ENCODE results near the gene BTN2A1.
A peak's percentile ranks its signal among the peaks of the same experiment; 100 is the strongest.
"Not testable (repeated sequence)": the region's sequence is repeated elsewhere in the genome, so short reads cannot be mapped to it uniquely, and the experiment has no call there.

BTN2A1 gene

DNA sequence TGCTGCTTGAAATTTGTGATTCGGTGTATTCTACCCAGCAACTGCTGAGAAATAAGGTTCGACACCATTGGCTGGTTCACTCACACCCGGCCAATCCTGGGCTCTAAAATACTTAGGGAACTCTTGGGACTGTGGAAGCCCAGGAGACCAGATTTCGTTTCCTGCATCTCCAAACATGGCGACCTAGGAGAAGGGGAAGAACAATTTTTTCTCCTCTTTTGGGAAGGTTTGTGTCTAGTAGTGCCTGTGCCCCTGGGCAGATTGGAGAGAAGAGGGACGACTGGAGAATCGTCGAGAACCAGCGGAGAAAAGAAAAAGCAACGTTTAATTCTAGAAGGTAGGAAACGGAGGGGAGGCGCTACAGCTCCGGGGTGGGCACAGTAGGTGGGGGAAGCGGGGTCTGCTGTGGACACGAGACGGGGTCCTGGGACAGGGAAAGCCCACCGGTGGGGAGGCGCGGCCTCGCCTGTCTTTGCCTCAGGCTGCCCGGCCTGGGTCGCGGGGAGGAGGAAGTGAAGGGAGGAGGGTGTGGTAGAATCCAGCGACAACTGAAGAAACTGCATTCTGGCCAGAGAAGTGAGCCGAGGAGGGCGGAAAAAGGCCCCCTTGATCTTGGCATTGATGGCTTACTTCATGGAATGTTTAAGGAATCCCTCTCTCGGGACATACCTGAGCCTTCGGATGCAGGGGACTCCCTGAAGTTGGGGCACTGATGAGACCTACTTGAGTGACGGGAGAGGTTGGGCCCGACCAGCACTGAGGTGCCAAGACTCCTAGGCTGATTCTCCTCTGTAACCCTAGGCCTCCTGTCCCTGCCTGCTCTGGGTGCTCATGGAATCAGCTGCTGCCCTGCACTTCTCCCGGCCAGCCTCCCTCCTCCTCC is at the start of gene BTN2A1:
BTN2A1 (plus strand) TSS at position 150 of the 883 bp plus-strand sequence; CDS start at position 832, 682 bp downstream.
- peak; percentile 93 for DNase-seq

DNA sequence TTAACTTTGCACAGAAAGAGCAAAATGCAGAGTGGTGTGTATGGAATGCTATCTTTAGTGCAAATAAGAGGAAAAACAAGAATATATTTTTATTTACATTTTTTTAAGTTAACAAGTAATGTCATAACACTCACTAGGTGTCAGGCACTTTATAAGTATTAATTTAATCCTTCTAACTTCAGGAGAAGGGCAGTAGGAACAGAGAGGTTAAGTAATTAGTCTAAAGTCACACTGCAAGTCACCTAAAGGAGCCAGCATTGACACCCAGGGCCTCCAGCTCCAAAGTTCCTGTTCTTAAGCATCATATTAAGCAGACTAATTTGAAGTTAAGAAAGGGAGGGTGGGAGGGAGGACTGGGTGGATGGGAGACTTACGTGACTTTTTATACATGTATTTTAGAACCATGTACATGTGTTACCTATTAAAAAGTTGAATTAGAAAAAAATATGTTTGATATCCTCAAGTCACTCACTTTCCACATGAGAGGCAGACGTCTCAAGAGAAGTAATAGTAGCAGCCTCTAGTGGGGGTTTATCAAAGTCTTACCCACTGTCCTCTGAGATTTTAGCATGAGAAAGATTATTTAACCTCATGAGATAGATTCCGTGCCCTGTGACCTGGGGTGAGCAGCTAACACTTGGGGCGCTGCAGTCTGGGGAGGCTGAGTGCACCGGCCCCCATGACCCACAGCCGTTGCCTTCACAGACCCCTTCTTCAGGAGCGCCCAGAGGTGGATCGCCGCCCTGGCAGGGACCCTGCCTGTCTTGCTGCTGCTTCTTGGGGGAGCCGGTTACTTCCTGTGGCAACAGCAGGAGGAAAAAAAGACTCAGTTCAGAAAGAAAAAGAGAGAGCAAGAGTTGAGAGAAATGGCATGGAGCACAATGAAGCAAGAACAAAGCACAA is 48.7 kb upstream of the BTN2A1 start:
- no peak for DNase-seq

DNA sequence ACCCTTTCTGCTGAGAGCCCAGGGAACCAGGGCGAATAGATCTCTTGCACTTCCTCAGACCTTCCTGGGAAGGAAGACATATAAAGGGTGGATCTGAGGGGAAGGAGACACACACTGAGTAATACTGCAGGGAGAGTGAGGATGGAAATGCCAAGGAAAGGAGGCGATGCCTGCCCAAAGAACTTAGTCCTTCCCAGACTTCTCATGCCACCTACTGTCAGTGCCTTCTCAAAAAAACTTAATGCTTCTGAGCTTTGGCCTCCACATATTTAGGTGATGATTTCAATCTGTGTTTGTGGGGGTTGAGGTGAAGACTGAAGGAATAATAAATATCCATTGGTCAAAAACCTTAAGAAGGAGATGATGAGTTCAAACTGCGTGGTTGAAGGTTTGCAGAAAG is 46.0 kb upstream of the BTN2A1 start:
- DNase-seq = no peak

DNA sequence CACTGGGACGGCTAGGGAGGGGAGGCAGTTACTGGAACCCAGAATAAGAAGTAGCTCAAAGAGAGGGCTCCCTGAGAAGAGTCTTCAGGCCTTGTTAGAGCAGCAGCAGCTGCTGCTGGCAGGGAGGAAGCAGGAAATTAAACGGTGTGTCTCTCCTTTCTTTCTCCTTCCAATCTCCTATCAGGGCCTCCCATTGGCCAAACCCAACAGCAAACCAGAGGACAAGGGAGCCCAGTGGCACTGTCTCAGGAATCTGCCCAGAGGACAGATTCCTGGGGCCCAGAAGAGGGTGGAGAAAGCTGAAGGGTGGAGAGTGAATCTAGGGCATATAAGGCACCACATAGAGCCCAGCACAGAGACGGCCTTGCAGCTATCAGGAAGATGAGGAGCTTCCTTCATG is 45.5 kb upstream of the BTN2A1 start:
- DNase-seq = no peak

DNA sequence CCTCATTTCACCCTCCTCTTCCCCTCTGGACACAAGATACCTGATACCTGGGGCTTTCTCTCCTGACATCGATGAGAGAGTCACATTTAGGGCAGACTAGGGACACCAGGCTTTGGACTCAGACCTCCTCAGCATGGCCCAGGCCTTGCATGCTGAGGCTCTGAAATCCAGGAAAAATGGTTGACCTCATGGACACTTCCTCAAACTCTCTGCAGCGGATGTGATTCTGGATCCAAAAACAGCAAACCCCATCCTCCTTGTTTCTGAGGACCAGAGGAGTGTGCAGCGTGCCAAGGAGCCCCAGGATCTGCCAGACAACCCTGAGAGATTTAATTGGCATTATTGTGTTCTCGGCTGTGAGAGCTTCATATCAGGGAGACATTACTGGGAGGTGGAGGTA is 44.8 kb upstream of the BTN2A1 start:
- no peak for DNase-seq

DNA sequence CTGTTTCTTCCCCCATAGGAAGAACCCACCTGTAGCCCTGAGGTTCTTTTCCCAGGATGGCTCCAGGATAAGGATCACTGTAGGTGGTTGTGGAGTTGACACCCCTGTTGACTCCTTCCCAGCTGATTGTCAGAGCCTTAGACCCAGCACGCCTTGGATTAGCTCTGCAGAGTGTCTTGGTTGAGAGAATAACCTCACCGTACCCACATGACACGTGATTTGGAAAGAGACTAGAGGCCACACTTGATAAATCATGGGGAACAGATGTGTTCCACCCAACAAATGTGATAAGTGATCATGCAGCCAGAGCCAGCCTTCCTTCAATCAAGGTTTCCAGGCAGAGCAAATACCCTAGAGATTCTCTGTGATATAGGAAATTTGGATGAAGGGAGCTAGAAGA is 43.5 kb upstream of the BTN2A1 start:
- no peak for DNase-seq

DNA sequence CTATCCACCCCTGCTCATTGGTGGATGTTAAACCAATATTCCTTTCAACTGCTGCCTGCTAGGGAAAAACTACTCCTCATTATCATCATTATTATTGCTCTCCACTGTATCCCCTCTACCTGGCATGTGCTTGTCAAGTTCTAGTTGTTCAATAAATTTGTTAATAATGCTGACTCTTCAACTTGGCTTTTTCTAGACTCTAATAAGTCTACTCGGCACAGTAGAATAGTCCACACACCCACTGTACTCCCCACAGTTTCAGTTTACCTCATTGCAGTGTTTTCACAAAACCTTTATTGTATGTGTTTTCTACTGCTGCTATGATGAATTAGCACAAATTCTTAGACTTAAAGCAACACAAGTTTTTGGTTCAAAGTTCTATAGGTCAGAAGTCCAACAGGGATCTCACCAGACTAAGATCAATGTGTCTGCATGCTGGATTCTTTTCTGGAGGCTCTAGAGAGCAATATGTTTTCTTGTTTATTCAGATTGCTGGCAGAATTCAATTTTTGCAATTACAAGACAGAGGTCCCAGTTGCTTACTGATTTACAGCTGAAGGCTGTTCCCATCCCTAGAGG is 42.6 kb upstream of the BTN2A1 start:
- DNase-seq = no peak

DNA sequence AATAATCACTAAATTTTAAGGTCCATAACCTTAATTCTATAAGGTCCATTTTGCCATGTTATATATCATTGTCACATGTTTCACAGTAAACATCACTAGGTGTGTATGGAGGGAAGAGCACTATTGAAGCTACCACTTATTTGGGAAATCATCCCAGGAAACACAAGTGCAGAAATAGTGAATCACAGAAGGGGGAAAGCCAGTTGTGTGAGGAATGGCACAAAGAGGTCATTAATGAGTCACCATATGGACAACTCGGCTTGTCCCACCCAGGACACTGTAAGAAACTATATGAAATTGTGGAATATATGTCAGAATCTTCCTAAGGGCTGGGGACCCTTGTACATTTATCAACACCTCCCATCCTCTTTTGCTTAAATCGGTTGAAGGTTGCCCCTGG is 42.0 kb upstream of the BTN2A1 start:
- no peak for DNase-seq

DNA sequence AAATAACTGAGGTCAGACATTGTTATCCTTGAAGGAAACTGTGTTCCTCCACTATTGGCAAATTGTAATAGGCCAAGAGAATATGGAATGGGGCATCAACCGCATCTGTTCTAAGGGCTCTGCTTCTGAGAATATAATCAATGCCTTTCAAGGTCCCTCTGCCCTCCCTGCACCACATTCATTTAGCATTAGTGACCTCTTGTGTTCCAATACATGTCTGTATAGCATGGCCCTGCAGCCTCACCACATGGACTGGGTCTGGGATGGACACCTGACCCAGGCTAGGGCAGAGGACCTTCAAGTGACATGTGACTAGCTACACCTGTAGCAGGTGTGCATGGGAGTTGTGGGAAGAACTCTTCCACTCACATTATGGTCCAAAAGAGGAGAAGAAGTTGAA is 41.5 kb upstream of the BTN2A1 start:
- no peak for DNase-seq

DNA sequence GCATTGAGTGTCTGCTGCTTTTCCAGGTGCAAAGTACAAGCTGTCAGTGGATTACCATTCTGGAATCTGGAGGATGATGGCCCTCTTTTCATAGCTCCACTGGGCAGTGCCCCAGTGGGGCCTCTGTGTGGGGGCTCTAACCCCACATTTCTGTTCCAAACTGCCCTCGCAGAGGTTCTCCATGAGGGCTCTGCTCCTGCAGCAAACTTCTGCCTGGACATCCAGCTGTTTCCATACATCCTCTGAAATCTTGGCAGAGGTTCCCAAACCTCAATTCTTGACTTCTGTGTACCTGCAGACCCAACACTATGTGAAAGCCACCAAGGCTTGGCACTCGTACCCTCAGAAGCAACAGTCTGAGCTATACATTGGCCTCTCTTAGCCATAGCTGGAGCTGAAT is 39.7 kb upstream of the BTN2A1 start:
- DNase-seq = not testable (repeated sequence)

DNA sequence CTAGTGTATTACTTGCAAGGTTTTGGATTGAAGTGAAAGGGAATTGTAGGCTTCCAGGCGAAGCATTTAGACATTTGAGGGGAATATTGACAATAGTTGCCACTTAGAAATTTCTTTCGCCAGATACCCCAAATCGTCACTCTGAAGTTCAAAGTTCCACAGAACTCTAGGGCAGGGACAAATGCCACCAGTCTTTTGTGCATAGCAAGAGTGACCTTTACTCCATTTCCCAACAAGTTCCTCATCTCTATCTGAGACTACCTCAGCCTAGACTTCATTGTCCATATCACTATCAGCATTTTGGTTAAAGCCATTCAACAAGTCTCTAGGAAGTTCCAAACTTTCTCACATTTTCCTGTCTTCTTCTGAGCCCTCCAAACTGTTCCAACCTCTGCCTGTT is 39.0 kb upstream of the BTN2A1 start:
- not testable (repeated sequence) for DNase-seq

DNA sequence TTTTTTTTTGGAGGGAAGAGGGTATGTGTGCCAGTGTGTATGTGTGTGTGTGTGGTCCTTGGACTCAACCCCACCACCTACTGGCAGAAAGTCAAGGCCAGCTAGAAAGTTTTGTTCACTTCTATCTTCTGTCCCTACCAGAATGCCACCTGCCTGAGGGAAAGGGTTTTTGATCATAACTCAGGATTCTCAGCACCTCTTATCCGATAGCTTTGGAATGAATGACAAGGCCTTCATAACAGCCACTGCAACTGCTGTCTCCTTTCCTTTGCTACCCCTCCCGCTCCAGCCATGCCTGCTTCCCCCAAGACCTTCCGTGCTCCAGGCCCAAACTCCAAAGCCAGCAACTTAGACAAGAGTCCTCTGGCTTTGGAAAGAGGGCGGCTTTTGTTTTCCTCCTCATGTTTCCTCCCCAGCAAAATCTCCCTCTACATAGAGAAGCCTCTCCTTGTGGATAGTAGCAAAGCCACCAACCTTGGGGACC is 37.0 kb upstream of the BTN2A1 start:
- DNase-seq = peak; percentile 59

DNA sequence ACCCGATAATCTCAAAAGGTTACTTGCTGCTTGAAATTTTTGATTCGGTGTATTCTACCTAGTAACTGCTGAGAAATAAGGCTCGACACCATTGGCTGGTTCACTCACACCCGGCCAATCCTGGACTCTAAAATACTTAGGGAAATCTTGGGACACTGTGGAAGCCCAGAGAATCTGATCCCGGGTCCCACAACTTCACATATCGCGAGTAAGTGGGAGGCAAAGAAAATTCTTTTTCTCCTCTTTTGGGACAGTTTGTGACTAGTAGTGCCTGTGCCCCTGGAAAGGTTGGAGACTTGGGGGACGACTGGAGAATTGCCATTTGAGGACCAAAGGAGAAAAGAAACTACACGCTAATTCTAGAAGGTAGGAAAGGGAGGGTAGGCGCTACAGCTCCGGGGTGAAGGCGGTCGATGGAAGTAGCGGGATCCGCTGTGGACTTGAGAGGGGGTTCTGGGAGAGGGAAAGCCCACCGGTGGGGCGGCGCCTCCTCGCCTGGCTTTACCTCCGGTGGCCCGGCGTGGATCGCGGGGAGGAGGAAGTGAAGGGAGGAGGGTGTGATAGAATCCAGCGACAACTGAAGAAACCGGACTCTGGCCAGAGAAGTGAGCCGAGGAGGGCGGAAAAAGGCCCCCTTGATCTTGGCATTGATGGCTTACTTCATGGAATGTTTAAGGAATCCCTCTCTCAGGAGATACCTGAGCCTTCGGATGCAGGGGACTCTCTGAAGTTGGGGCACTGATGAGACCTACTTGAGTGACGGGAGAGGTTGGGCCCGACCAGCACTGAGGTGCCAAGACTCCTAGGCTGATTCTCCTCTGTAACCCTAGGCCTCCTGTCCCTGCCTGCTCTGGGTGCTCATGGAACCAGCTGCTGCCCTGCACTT is 36.3 kb upstream of the BTN2A1 start:
- DNase-seq = peak; percentile 92

DNA sequence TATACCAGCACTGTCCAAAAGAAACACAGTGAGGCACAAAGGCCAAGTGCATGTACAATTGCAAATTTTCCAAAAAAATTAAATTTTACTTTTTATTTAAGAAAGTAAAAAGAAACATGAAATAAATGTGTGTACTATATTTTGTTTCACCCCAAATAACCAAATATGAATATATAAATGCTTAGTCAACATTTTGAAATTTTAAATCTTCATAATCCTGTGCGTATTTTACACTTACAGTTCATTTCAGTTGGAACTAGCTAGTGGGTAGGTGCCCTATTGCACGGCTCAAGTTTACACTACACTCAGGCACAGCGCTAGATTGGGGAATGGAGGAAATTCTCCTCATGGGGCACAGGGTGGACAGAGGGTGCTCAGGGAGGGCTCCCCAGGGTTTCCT is 35.4 kb upstream of the BTN2A1 start:
- DNase-seq = no peak

DNA sequence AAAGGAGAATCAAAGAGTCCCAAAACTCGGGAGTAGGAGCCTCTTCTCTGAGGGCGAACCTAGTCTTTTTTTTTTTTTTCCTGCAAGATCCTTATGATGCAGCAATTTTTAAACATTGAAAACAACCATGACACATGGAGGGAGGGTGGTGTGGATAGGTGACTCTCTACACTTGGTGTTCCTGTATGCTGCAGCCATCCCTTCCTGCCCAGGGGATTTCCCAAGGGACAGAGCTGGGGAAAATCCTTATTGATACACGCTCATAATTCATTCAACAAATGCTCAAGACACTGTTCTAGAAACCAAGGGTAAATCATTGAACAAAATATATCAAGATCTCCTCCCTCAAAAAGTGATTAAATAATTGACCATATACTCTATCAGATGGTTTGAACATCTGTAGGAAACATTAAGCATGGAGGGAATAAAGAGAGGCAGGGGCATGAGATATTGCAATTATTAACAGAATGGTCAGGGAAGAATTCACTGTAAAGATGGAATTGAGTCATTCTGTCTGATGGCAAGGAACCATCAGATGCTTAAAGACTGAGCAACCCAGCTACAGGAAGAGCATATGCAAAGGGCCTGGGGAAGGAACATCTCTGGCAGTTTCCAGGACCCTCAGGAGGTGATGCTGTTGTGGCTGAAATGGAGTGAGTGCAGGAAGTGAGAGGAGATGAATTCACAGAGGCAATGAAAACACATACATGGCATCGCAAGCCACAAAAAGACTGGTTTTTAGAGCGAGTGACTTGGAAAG is 30.9 kb upstream of the BTN2A1 start:
- no peak for DNase-seq

DNA sequence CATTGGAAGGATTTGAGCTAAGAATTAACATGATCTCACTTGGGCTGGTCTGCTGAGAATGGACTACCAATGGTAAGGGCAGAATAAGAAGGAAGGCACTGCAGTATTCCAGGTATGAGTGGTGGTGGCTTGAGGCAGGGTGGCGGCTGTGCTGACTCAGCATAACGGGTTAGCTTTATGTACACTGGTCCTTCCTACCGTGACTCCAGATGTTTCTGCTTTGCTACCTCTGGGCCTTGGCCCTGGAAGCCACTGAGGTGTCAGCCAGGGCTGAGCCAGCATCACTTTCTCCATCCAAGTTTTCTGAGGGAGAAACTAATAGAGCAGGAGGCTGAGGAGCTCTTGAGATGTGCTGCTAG is 30.3 kb upstream of the BTN2A1 start:
- no peak for DNase-seq

DNA sequence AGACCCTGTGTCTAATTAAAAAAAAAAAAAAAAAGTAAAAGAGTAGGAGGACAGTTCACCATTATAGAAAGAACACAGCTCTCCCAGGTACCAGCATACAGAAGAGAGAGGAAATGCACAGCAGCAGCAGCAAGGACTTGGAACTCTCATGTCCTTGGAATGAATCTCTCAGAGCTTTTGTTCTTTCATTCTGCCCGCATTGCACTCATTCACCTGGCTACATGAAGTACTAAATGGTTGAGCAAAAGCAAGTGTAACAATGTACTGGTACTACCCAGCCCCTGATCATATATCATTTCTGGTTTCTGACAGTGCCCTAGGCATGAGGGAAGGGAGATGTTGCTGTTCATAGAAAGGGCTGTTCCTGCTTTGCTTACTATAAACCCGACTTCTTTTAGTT is 29.5 kb upstream of the BTN2A1 start:
- no peak for DNase-seq

DNA sequence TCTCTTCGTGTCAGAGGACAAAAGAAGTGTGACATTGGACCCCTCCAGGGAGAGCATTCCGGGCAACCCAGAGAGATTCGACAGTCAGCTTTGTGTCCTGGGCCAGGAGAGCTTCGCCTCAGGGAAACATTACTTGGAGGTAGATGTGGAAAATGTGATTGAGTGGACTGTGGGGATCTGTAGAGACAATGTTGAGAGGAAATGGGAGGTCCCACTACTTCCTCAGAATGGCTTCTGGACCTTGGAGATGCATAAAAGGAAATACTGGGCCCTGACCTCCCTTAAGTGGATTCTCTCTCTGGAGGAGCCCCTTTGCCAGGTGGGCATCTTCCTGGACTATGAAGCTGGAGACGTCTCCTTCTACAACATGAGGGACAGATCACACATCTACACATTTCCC is 27.0 kb upstream of the BTN2A1 start:
- no peak for DNase-seq

DNA sequence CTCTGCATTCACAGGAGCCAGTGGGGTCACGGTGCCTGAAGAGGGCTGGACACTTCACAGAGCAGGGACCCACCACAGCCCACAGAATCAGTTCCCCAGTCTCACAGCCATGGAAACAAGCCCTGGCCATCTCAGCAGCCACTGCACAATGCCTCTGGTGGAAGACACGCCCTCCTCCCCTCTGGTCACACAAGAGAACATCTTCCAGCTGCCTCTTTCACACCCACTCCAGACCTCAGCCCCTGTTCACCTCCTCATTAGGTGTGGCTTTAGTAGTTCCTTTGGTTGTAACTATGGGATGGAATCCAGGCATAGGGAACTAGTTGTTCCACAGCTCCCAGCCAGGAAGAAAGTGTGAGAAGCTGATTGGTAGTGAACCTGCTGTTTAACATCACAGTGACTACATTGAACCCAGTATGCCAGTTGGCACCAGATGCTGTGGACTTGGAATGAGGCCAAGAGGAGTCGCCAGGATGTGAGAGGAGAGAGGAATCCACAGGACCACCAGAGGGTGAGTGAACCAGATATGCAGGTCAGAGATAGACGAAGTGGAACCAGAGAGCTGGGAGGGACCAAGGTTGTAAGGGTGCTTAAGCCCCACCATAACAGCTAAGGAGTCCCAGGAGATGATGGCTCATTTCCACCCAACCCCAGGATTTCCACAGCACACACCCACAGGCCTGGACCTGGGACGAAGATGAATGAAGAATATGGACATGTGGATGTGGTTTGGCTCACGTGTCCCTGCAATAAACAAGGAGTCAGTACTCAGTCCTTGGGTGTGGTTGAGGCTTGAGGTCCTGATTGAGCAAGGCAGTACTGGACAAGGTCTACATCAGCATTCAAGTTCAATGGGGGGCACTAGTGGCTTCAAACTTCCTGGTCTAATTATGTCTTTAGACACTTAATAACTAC is 26.2 kb upstream of the BTN2A1 start:
- no peak for DNase-seq

DNA sequence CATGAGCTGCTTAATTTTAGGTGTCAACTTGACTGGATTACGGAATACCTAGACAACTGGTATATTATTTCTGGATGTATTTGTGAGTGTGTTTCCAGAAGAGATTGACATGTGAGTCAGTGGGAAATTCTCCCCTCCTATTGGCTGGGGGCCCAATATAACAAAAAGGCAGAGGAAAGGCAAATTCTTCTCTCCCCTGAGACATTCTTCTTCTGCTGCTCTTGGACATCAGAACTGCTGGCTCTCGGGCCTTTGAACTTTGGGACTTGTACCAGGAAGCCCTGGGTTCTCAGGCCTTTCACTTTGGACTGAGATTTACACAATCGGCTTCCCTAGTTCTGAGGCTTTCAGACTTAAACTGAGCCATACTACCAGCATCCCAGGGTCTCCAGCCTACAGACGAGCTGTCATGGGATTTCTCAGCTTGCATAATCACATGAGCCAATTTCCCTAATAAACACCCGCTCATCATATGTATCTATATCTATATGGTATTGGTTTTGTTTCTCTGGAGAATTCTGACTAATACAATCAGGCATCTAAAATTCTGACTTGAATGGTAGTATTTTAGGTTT is 25.0 kb upstream of the BTN2A1 start:
- peak; percentile 63 for DNase-seq

Data from fibroblast of skin of right quadriceps (primary cell).